Measurements from ENCODE around the gene ZC3H18.

GRCh38 chr16:88632587-88632930 lies 62.4 kb downstream of the ZC3H18 start:
- no peak for TF ChIP-seq SUZ12 (IDR thresholded peaks at IDR 0.05; ENCODE audit: extremely low read depth, insufficient read depth, insufficient read length)
- no peak for TF ChIP-seq ZNF274 (IDR thresholded peaks at IDR 0.05; ENCODE audit: low read depth, low read length)
